Fibroblast of peridontal ligament (primary cell): ENCODE data around the gene COL27A1.

ENCODE experiments used
- DNase-seq: peaks from one replicate; pipeline ENCODE4 v3.0.0-alpha.2; 2010; ENCODE audit errors: extremely low read depth

The COL27A1 gene

DNA sequence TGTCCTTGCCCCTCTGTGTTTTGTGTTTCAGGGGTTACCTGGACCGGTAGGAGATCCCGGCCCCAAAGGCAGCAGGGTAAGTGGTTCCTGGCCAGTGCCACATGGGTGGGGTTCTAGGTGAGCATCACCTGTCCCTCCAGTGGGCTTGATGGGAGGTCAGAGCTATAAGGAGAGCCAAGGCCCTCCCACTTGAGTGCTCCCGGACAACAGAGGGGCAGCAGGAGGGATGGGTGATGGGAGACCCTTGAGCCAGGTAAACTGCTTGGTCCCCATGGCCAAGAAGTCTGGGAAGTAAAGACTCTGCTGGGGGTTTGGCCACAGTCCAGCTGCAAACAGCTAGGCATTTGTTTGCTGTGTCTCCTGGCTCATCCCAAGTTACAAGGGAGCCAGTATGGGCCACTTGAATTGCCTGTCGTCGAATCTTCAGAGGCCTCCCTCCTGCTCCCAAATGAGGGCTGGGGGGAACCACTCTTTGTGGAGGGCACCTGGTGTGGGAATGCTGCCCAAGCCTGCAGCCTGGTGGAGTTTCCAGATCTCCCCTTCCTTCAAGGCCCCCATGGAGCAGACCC, 51.0 kb downstream of the COL27A1 start:
- no peak for DNase-seq

- DNase-seq = peak; percentile 29
These were observed 51.9 kb downstream of the COL27A1 start for GRCh38 chr9:114207034-114207810.

GRCh38 chr9:114207845-114208244, 52.5 kb downstream of the COL27A1 start:
- DNase-seq = no peak

GRCh38 chr9:114209151-114209550, 53.8 kb downstream of the COL27A1 start:
- no peak for DNase-seq

GRCh38 chr9:114210136-114210535, 54.8 kb downstream of the COL27A1 start:
- no peak for DNase-seq

- no peak for DNase-seq
These were observed 55.4 kb downstream of the COL27A1 start for GRCh38 chr9:114210691-114211276.

- no peak for DNase-seq
These were observed 57.5 kb downstream of the COL27A1 start for GRCh38 chr9:114212826-114213225.

GRCh38 chr9:114213566-114213965, 58.2 kb downstream of the COL27A1 start:
- DNase-seq = no peak

- peak; percentile 43 for DNase-seq
These were observed 58.8 kb downstream of the COL27A1 start for GRCh38 chr9:114214181-114214580.

DNA sequence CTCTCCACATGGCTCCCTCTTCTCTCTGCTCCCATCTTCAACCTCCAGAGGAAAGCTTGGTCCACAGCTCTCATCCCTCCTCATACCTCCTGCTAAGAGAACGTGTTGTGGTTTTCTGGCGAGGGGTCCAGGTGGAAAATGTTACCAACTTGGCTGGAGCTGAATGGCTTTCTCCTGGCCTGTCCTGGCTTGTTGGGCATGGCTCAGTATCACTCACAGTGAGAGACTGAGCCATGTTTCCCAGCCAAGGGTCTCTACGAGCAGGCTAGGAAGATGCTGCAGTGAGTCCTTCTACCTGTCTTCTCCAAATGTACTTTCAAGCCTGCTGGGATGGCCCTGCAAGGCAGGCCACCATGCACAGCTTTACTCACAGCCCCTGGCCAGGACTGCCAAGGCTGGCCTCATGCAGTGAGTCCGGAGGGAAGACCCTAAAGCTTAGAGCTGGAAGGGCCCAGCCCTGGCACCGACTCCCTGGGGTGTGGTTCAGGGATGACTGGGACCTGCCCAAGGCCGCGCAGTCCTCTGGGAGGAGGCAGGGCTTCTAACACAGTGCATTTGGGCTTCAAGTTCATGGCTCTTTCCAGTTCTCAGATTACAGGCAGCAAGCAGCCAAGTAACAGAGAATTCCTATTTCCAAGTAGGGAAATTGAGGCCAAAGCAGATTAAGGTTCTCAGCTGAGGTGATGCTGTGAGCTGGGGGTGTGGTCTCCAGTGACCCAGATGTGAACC, 59.5 kb downstream of the COL27A1 start:
- no peak for DNase-seq

- DNase-seq = peak; percentile 54
These were observed 60.7 kb downstream of the COL27A1 start for GRCh38 chr9:114216081-114216480.

DNA sequence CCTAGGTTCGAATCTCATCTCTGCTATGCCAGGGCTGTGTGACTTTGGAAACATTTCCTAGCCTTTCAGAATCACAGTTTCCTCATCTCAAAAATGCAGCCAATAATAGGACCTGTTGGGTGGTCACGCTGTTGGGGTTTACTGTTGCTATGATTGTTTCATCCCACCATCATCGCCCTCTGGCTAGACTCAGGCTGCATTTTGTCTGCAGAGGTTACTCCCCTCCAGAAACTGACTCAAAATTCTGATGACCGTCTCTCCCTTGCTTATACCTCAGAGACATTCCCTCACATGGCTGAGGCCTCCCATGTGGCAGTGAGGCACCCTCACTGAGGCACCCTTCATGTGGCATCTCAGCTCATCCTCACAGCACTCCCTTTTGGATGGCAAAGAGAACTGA, 61.6 kb downstream of the COL27A1 start:
- DNase-seq = no peak

- peak; percentile 45 for DNase-seq
These were observed 63.2 kb downstream of the COL27A1 start for GRCh38 chr9:114218264-114219120.

DNA sequence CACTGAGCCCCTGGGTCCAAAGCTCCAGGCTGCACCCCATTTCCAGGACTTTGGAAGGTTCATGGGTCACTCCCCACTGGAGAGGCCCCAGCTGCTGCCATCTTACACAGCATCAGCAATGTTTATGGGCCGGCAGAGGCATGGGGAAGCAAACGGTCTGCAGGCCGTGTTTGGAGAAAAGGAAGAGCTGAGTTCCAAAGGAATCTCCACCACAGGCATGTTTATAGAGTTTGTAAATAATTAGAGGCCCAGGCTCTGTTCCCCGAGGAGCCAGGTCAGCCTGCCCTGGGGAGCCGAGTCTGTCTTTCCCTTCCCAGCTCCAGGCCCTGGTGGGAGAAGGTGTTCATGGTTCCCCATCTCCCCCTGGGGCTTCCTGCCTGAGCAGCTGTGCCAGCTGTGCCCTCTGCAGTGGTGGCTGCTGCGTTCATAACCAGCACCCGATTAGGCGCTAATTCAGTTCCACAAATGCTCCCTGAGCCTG, 64.8 kb downstream of the COL27A1 start:
- peak; percentile 48 for DNase-seq

DNA sequence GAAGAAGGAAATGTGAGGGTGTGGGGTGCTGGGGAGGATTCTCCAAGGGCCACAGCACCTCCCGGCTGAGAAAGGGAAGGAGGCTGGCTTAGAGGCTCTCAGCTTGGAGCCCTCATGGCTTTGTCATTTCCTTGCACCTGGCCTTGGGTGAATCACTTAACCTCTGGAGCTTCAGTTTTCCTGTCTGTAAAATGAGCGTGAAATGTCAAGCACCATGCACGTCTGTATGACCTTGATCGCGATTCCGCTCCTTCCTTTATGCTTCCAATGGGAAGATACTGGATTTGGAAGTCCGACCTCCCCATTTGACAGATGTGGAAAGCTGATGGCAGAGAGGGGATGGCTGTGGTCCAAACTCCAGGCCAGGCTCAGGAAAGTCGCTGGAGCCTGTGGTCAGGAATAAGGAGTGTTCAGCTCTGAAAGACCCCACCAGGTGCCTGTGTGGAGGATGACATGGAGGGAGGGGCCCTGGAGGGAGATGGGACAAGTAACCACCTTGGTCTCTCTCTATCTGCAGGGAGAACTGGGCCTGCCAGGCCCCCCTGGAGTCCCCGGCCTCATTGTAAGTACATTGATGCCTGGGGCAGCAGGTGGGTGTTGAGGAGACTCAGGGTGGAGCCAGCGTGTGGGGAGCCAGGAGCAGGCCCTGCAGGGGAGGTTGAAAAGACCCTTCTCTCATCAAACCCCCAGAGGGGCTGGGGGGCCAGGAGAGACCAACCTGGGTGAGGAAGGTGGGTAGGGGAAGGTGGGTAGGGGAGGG, 66.5 kb downstream of the COL27A1 start:
- no peak for DNase-seq

GRCh38 chr9:114223564-114224246, 68.4 kb downstream of the COL27A1 start:
- peak; percentile 48 for DNase-seq

DNA sequence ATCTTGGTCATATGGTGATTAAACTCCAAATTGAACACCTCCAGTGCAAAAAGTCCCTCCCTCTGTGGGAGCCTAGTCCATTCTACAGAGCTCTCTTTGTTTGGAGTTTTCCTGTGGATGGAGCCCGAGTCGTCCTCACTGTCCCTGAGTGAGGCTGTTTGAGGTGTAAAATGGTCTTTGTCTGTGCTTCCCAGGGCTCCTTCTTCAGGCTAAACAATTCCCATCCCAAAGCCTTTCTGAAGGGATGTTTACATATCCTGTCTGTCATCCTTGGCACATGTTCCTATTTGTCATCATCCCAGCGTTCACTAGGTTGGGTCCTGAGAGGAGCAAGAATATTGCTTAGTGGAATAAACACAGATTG, 68.9 kb downstream of the COL27A1 start:
- peak; percentile 63 for DNase-seq

DNA sequence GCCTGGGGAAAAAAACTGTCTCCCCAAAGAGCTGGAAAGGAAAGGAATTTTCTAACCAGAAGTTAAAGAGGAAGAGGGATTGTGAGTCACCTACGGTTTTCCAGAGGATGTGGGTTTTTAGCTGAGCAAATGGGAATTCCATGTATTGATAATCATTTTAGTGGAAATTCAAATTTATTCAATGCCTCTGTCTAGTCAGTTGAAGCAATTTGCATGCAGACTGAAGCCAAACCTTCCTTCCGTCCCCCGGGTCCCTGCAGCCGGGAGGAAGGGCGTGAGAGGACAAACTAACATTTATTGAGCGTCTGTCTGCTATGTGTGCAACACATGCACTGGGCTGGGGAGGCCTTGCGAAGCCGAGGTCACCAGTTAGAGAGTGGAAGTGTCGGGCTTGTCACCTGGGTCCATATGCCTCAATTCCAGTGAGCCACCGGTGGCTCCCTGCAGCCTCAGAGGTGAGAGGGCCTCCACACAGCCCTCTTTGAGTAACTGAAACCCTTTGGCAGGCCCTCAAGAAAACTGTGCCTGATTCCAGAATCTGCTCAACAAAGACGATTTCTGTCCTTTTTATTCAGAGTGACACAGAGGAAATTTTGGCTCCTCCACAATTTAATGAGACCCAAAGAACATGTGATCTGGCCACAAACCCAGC, 70.3 kb downstream of the COL27A1 start:
- peak; percentile 61 for DNase-seq

- no peak for DNase-seq
These were observed 71.1 kb downstream of the COL27A1 start for GRCh38 chr9:114226246-114227055.
